Left forelimb (tissue), 1 donor: ENCODE measurements around the gene SPRY1.

Experiments used
- DNase-seq: peaks from one replicate; pipeline ENCODE4 v3.0.0-alpha.2; 2018; ENCODE audit warnings: low spot score

Gene SPRY1

GRCh38 chr4:123396307-123397143 is at the start of gene SPRY1:
Gene SPRY1 (plus strand): TSS chr4:123396795. CDS start chr4:123401592, 4,797 bp downstream.
- DNase-seq = peak; percentile 90

- no peak for DNase-seq
These were observed 49.6 kb upstream of the SPRY1 start for GRCh38 chr4:123346951-123347350.

GRCh38 chr4:123348946-123349345 is 47.6 kb upstream of the SPRY1 start:
- DNase-seq = no peak

DNA sequence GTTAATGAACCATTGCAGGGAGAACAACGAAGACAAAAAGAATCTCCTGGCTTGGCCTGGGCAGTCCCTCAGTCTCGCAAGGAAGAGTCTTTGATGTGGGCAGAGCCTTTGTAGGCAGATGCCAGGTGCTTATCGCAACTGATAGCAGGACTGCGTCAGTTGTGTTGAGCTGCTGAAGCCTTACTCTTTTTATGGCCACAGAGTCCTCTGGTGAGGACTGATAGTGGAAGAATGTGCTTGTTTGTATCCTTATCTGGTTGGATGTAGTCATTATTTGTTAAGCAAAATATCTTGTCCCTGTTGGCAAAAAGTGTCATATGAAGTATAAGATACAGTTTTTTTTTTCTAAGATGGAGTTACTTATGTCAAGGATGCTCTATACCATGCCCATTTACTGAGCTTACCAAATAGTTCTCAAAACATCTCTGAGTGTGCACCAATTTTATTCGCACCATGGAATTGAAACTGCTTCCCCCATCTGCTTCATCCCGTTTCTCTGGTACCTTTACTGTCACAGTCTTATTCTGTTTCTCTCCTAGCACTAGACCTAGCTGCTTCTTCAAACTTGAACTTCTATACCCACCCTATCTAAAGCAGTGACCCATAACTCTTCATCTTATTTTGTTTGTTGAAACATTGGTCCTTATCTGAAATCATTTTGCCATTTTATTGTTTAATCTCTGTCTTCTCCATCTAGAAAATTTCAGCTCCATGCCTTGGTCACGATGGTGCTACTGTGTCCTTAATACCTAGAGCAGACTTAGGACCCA is 47.0 kb upstream of the SPRY1 start:
- DNase-seq = no peak

DNA sequence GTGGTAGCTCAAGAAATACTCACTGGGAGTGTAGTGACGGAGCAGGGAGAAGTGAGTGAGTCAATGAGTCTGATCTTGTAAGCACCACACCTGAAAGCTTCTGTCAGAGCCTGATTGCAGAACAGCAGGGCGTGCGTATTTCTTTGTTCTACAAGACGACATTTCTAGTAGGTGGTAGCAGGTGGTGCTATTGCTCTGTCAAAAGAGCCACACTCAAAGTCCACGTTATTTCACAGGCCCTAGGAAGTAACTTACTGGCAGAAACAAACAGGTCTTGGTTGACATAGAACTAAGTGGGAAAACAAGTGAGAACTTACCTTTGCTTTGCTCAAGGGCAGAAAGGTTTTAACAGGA is 46.4 kb upstream of the SPRY1 start:
- no peak for DNase-seq

- no peak for DNase-seq
These were observed 45.9 kb upstream of the SPRY1 start for GRCh38 chr4:123350726-123351125.

GRCh38 chr4:123351713-123352112 is 44.9 kb upstream of the SPRY1 start:
- no peak for DNase-seq

GRCh38 chr4:123352240-123352945 is 44.2 kb upstream of the SPRY1 start:
- DNase-seq = no peak

DNA sequence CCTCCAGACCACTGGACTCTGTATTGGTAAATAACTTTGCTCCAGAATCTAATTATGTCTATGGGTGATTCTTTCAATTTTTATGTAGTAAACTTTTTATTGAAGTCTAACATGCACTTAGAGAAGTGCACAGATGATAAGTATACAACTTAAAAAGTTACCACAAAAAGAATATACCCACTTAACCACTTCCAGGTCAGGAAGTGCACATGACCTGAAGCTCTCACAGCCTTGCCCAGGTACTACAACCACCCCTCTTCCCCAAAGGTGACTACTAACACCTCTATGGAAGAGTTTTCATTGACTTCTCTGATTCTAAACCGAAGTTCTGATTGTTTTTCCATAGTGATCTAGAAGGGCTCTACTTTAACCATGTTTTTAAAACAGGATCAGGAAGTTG is 43.6 kb upstream of the SPRY1 start:
- no peak for DNase-seq

- DNase-seq = no peak
These were observed 42.9 kb upstream of the SPRY1 start for GRCh38 chr4:123353656-123354055.

DNA sequence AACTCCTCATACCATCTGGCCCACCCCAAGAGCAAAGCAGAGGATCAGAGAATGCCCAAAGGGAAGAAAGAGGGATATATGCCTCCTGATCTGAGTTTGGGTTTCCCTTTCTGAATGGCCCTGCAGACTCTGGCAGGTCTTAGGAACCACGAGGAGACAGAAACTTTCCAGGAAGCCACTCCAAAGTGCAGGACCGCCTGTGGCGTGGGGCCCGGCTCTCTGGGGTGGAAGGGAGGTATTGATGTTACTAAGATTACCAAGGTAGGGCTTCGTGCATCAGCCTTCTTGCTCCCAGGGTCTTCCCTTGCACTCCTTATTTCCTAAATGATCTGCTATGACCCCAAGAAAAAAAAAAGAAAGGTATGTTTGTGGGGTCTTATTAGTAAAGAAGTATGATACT is 41.9 kb upstream of the SPRY1 start:
- DNase-seq = no peak

GRCh38 chr4:123356921-123357320 is 39.7 kb upstream of the SPRY1 start:
- DNase-seq = no peak

GRCh38 chr4:123359449-123360315 is 36.9 kb upstream of the SPRY1 start:
- DNase-seq = no peak

- no peak for DNase-seq
These were observed 35.3 kb upstream of the SPRY1 start for GRCh38 chr4:123361195-123361861.

- DNase-seq = no peak
These were observed 34.5 kb upstream of the SPRY1 start for GRCh38 chr4:123362103-123362502.

GRCh38 chr4:123363729-123364128 is 32.9 kb upstream of the SPRY1 start:
- DNase-seq = no peak

- DNase-seq = no peak
These were observed 31.7 kb upstream of the SPRY1 start for GRCh38 chr4:123364906-123365305.

- DNase-seq = no peak
These were observed 31.2 kb upstream of the SPRY1 start for GRCh38 chr4:123365412-123365811.

- DNase-seq = no peak
These were observed 30.3 kb upstream of the SPRY1 start for GRCh38 chr4:123366144-123366748.

GRCh38 chr4:123378794-123379193 is 17.8 kb upstream of the SPRY1 start:
- DNase-seq = no peak

GRCh38 chr4:123379392-123379791 is 17.2 kb upstream of the SPRY1 start:
- no peak for DNase-seq
